GM12864 (cell line): ENCODE measurements around the gene RNF152.

ENCODE experiments used
- DNase-seq: peaks from one replicate; pipeline ENCODE4 v3.0.0-alpha.2; 2011; ENCODE audit warnings: low read depth
- H3K4me3 ChIP-seq: 2 replicates; pipeline ENCODE4 v1.5.1; 2011; ENCODE audit warnings: mild to moderate bottlenecking, low read depth, low read length, control low read depth
- TF ChIP-seq, protein P1 (sequence below): IDR thresholded peaks from 2 replicates; pipeline ENCODE4 v1.5.1; 2011; ENCODE audit warnings: low read depth, mild to moderate bottlenecking, moderate library complexity, low read length, control low read depth, inconsistent platforms; ENCODE audit errors: missing control alignments

RNF152 gene

GRCh38 chr18:61926532-61926931 is 33.7 kb upstream of the RNF152 start:
- DNase-seq, result no peak
- TF ChIP-seq, protein P1, sequence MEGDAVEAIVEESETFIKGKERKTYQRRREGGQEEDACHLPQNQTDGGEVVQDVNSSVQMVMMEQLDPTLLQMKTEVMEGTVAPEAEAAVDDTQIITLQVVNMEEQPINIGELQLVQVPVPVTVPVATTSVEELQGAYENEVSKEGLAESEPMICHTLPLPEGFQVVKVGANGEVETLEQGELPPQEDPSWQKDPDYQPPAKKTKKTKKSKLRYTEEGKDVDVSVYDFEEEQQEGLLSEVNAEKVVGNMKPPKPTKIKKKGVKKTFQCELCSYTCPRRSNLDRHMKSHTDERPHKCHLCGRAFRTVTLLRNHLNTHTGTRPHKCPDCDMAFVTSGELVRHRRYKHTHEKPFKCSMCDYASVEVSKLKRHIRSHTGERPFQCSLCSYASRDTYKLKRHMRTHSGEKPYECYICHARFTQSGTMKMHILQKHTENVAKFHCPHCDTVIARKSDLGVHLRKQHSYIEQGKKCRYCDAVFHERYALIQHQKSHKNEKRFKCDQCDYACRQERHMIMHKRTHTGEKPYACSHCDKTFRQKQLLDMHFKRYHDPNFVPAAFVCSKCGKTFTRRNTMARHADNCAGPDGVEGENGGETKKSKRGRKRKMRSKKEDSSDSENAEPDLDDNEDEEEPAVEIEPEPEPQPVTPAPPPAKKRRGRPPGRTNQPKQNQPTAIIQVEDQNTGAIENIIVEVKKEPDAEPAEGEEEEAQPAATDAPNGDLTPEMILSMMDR, result no peak
- H3K4me3 ChIP-seq, result no peak overlapping the region

DNA sequence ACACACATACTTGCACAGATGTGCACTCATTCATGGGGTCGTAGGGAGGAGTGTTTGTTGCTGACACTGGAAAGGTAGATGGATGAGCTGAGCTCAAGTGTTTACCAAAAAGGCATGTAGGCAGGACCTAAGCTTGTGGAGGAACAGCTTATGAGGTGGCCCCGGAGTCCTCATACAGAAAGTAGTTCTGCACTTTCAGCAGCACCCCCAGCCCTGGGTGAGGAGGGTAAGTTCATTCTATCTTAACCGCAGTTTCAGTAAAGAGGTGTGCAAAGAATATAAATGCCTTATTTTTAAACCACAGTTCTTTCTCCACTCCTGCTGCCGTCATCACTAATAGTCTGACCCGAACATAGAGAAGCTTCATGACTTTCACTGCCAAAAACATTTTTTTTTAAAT is 31.7 kb upstream of the RNF152 start:
- no peak overlapping the region for H3K4me3 ChIP-seq
- no peak for DNase-seq
- TF ChIP-seq, protein P1, result no peak

GRCh38 chr18:61922435-61922834 is 29.6 kb upstream of the RNF152 start:
- no peak for DNase-seq
- H3K4me3 ChIP-seq, result no peak overlapping the region
- TF ChIP-seq, protein P1, result no peak

- no peak overlapping the region for H3K4me3 ChIP-seq
- TF ChIP-seq, protein P1, result no peak
- DNase-seq, result no peak
Observed at GRCh38 chr18:61921621-61922235, 28.9 kb upstream of the RNF152 start.

GRCh38 chr18:61917818-61918217 is 25.0 kb upstream of the RNF152 start:
- H3K4me3 ChIP-seq, result no peak overlapping the region
- TF ChIP-seq, protein P1, result no peak
- DNase-seq, result no peak

DNA sequence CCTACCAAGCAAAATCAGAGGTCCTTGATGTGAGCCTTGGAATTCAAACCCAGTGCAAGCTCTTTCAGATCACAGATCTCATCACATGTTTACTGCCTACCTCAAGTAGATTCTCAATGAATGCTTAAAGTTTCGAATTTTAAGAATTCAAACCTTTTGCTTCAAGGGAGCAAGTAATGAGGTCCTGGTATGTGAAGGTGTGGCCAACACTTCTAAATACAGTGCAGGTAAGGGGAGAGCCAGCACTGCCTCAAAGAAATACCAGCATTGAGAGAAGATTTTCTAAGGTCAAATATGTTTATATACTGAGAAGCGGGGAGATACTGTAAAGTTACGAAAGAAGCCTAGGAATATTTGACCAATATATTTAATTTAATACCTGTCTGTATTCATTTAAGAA is 19.7 kb upstream of the RNF152 start:
- no peak for DNase-seq
- TF ChIP-seq, protein P1, result no peak

DNA sequence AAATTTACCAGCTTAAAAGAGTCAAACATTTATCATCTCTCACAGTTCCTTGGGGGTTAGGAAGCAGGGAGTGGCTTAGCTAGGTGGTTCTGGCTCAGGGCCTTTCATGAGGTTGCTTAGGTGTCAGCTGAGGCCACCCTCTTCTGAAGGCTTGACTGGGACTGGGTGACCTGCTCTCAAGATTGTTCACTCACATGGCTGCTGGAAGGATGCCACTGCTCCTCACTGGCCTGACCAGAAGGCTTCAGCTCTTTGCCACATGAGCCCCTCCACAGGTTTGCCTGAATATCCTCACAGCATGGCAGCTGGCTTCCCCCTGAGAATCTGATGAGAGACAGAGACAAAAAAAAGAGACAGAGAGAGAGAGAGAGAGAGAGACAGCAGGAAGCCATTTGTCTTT is 17.3 kb upstream of the RNF152 start:
- no peak for DNase-seq
- TF ChIP-seq, protein P1, result no peak
- H3K4me3 ChIP-seq, result no peak overlapping the region

More for the DNA sequence above, 19.7 kb upstream of the RNF152 start:
- H3K4me3 ChIP-seq, result no peak overlapping the region
